Mucosa of rectum (tissue), 2 donors: ENCODE measurements around the gene MICOS13.
"Not testable (repeated sequence)": the region's sequence is repeated elsewhere in the genome, so short reads cannot be mapped to it uniquely, and the experiment has no call there.

Experiments used
- H3K27ac ChIP-seq, 2 donors: one replicate each; pipeline ENCODE4 v1.7.0; 2013; ENCODE audit warnings: inconsistent platforms in 2 of 2, low read depth in 2 of 2, low read length in 2 of 2
- H3K27me3 ChIP-seq, 2 donors: one replicate each; pipeline ENCODE4 v1.7.0; 2013; ENCODE audit warnings: low read length in 2 of 2; ENCODE audit not compliant: control insufficient read depth in 2 of 2, insufficient read depth in 2 of 2
- H3K36me3 ChIP-seq, 2 donors: one replicate each; pipeline ENCODE4 v1.7.0; 2013; ENCODE audit warnings: low read length in 2 of 2; ENCODE audit not compliant: control insufficient read depth in 2 of 2, insufficient read depth in 2 of 2
- H3K4me1 ChIP-seq, 2 donors: one replicate each; pipeline ENCODE4 v1.7.0; 2013; ENCODE audit warnings: low read length in 2 of 2, mild to moderate bottlenecking in 1 of 2; ENCODE audit not compliant: control insufficient read depth in 2 of 2, insufficient read depth in 2 of 2
- H3K4me3 ChIP-seq, 2 donors: one replicate each; pipeline ENCODE4 v1.7.0; 2013; ENCODE audit warnings: low read length in 2 of 2
- H3K9ac ChIP-seq, 2 donors: one replicate each; pipeline ENCODE4 v1.7.0; 2013; ENCODE audit warnings: low read length in 2 of 2, low read depth in 1 of 2, mild to moderate bottlenecking in 1 of 2
- H3K9me3 ChIP-seq, 2 donors: one replicate each; pipeline ENCODE4 v1.7.0; 2013; ENCODE audit warnings: low read length in 2 of 2; ENCODE audit not compliant: control insufficient read depth in 2 of 2
- donor health status: healthy.
- donor health status: Normal muscosa, but diverticular disease.

MICOS13 gene

DNA sequence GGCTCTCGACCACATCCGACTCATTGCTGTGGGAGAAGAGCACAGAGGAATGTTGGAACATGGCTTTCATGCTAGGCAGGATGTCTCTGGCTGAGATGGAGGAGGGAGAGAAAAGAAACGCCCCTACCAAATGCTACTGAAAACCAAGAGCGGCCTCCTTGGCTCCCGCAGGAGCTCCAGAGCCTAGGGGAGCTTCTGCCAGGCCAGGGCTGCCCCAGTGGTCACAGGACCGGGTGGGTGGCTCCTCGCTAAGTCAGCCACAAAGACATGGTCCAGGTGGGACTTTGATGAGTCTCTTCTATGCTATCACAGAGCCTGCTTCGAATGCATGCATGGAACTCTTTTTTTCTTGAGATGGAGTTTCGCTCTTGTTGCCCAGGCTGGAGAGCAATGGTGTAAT lies 32.9 kb upstream of the MICOS13 start:
- H3K27ac ChIP-seq = no peak overlapping the region
- H3K4me1 ChIP-seq = peaks cover 0 to 2% of the 10 kb centered on the region in 2 donors
- H3K27me3 ChIP-seq = no peaks in the 10 kb centered on the region
- H3K9me3 ChIP-seq = no peaks in the 10 kb centered on the region
- H3K4me3 ChIP-seq = no peak overlapping the region
- peaks cover 24 to 35% of the 10 kb centered on the region in 2 donors for H3K36me3 ChIP-seq
- no peak overlapping the region for H3K9ac ChIP-seq

DNA sequence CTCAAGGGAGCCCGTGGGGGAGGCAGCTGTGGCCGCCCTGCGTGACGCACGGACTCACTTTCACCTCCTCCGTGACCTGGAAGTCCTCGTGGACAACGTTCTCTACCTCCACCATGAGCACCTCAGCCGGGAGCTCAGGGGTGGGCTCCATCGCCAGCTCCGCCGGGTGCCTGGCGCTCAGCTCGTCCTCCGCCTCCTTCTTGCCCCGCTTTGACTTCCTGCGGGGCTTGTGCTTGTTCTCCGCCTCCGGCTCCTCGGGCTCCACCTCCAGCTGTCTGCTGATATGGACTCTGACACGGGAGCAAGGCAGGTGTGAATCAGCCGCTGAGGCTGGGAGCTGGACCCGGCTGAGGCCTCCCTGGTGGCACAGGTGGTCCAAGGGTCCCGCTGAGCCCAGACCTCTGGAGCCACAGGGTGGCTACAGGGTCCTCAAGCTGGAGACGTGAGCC lies 31.4 kb upstream of the MICOS13 start:
- Histone ChIP-seq H3K9me3 (no peaks in the 10 kb centered on the region), H3K9ac (no peak overlapping the region), H3K27me3 (no peaks in the 10 kb centered on the region), H3K4me3 (no peak overlapping the region), H3K4me1 (peaks cover 0 to 2% of the 10 kb centered on the region in 2 donors), H3K27ac (no peak overlapping the region), H3K36me3 (peaks cover 36 to 49% of the 10 kb centered on the region in 2 donors)

DNA sequence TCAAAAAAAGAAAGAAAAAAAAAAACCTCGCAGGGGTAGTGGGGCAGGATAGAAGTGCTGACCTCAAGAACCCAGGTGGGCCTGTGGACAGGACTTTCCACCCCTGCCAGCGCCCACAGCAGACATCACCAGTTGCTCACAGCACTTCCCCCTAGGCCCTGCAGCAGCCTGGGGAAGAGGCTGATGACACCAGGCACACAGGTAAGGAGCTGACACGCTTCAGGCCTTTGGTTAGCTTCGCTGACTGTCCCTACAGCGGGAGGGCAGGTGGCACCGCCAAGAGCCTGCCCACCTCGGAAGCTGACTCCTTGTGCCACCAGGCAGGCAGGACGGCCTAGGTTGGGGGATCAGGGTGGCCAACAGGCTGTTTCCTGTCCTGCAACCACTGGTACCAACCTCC lies 30.7 kb upstream of the MICOS13 start:
- H3K27ac ChIP-seq = no peak overlapping the region
- no peak overlapping the region for H3K9ac ChIP-seq
- H3K4me3 ChIP-seq = no peak overlapping the region
- H3K4me1 ChIP-seq = peaks cover 0 to 2% of the 10 kb centered on the region in 2 donors
- H3K36me3 ChIP-seq = peaks cover 40 to 52% of the 10 kb centered on the region in 2 donors
- no peaks in the 10 kb centered on the region for H3K27me3 ChIP-seq
- H3K9me3 ChIP-seq = no peaks in the 10 kb centered on the region

DNA sequence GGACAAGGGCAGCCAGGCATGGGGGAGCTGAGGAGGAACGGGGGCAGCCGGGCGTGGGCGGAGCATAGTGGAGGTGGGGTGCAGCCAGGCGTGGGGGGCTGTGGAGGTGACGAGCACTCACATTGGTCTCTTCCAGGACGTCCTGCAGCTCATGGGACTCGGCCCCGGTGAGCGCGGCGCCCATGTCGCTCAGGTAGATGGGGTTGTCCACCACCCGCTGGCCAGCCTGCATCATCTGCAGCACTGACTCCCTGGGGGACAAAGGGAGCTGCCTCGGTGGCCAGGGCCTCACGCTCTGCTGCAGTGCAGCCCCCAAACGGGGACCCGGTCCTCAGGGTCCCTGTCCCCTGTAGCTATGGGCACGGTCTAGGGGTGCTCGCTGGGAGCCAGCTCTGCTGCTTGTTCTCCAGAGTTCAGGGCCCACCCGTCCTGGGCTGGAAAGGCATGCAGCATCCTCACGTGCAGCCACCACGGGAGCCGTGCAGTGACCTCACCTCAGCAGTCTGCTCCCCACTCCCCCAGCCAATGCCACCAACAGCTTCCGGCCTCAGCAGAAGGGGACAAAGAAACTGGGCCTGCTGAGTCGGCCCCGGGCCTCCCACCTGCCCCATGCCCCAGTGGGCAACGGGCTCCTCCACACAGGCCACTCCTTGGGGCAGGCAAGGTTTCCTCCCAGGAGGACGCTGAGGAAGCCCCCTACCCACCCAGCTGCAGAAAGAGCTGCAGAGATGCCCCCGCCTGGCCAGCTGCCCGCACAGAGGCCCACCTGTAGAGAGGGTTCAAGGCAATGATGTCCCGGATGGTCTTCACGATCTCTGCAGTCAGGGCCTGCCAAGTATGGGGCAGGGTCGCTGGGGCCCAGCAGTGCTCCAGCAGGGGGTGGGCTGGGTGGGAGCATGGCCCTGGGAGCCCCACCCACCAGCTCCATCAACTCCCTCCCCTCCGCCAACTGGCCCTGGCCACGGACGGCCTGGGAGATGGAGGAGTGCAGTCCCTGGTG lies 27.6 kb upstream of the MICOS13 start:
- Histone ChIP-seq H3K27me3 (no peaks in the 10 kb centered on the region), H3K4me3 (no peak overlapping the region), H3K36me3 (peaks cover 57 to 58% of the 10 kb centered on the region in 2 donors), H3K9me3 (no peaks in the 10 kb centered on the region), H3K4me1 (no peaks in the 10 kb centered on the region), H3K27ac (no peak overlapping the region), H3K9ac (no peak overlapping the region)

DNA sequence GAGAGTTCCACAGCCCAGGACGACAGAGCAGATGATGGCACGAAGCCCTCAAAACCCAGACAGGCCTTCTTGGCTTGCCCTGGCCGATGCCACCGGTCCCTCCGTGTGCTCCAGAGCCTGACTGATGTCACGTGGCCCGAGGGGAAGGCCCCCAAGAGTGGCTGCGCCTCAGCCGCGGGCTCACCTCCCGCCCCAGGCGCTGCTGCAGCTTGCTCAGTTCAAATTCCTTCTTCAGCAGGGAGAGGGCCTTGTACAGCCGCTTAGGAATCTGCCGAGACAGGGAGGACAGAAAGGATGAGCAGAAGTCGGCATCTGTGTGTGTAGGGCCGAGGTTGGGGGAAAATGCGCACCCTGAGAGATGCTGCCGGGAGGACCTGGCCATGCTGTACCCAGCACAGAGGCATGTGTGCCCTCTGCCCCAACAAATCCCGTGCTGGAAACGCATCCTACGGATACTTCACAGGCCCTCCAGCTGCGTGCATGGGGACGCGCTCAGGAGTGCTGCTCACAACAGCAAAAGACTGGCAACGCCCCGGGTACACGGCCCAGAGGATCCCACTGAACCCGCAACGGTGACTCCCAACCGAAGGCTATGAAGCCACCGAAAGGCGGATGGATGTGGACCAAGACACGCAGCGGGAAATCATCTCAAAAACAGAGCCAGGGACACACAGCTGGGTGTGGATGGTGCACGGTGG lies 26.7 kb upstream of the MICOS13 start:
- no peaks in the 10 kb centered on the region for H3K4me1 ChIP-seq
- H3K9me3 ChIP-seq = no peaks in the 10 kb centered on the region
- no peak overlapping the region for H3K4me3 ChIP-seq
- H3K9ac ChIP-seq = no peak overlapping the region
- H3K27me3 ChIP-seq = no peaks in the 10 kb centered on the region
- no peak overlapping the region for H3K27ac ChIP-seq
- H3K36me3 ChIP-seq = peaks cover 48 to 51% of the 10 kb centered on the region in 2 donors

DNA sequence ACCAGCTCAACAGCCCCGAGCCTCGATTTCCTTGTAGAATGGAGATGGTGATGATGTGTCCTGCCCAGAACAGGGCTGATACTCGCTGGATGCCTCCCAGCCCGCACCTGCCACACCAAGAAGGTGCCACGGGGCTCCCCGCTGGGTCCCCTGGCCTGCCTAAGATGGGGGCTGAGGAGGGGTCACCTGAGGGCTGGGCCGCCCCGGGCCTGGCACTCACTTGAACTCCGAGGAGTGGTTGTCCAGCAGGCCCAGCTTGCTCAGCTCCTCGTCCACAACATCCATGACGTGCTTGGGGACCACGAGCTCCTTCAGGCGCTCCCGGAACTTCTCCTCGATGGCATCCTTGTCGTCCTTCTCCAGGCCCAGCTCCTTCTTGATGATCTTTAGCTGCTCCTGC lies 25.2 kb upstream of the MICOS13 start:
- no peaks in the 10 kb centered on the region for H3K4me1 ChIP-seq
- no peak overlapping the region for H3K4me3 ChIP-seq
- no peak overlapping the region for H3K27ac ChIP-seq
- H3K9me3 ChIP-seq = no peaks in the 10 kb centered on the region
- no peaks in the 10 kb centered on the region for H3K27me3 ChIP-seq
- peaks cover 36 to 40% of the 10 kb centered on the region in 2 donors for H3K36me3 ChIP-seq
- no peak overlapping the region for H3K9ac ChIP-seq

DNA sequence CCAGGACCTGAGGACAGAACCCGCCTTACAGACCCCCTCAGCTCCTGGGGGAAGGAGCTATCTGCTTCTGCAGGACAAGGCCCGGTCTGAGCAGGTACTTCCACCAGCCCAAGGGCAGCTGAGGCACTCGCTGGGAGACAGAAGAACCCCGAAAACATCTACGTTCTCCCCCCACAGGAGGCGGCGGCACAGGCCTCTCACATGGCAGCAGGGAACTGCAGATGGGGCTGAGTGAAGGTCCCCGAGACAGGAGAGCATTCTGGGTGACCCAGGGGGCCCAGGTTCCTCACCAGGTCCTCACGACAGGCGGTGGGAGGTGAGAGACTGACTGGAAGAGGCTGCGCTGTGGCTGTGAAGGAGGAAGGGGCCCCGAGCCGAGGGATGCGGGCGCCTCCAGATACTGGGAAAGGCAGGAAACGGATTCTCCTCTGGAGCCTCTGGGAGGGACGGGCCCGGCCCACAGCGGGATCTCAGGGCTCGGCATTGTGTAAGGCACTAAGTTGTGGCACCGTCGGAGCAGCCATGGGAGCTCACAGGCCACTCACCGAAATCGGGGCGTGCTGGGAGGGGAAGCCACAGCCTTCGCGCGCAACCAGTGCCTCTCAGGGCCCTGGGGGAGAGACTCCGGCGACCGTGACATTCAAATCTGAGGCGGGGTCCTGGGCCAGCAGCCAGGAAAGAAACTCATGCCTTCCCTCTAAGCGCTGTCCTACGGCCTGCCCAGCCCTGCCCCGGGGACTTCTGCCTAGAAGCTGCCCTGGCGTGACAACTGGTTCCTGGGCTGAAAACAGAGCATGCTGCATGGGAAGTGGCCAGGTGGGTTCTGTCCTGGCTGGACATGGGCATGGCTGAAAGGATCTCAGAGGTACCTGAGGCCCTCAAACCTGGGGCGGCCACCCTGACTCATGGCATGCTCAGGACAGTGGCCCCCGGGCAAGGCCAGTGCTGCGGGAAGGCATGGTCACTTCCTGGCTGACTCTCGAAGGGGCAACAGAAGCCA lies 23.8 kb upstream of the MICOS13 start:
- Histone ChIP-seq H3K9ac (no peak overlapping the region), H3K9me3 (no peaks in the 10 kb centered on the region), H3K4me1 (no peaks in the 10 kb centered on the region), H3K4me3 (no peak overlapping the region), H3K27me3 (no peaks in the 10 kb centered on the region), H3K27ac (no peak overlapping the region), H3K36me3 (peaks cover 33 to 40% of the 10 kb centered on the region in 2 donors)

DNA sequence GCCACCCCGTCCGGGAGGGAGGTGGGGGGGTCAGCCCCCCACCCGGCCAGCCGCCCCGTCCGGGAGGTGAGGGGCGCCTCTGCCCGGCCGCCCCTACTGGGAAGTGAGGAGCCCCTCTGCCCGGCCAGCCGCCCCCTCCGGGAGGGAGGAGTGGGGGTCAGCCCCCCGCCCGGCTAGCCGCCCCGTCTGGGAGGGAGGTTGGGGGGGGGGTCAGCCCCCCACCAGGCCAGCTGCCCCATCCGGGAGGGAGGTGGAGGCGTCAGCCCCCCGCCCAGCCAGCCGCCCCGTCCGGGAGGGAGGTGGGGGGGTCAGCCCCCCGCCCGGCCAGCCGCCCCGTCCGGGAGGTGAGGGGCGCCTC lies 21.7 kb upstream of the MICOS13 start:
- H3K36me3 ChIP-seq = peaks cover 35 to 37% of the 10 kb centered on the region in 2 donors
- H3K4me1 ChIP-seq, H3K4me3 ChIP-seq: not testable (repeated sequence)

DNA sequence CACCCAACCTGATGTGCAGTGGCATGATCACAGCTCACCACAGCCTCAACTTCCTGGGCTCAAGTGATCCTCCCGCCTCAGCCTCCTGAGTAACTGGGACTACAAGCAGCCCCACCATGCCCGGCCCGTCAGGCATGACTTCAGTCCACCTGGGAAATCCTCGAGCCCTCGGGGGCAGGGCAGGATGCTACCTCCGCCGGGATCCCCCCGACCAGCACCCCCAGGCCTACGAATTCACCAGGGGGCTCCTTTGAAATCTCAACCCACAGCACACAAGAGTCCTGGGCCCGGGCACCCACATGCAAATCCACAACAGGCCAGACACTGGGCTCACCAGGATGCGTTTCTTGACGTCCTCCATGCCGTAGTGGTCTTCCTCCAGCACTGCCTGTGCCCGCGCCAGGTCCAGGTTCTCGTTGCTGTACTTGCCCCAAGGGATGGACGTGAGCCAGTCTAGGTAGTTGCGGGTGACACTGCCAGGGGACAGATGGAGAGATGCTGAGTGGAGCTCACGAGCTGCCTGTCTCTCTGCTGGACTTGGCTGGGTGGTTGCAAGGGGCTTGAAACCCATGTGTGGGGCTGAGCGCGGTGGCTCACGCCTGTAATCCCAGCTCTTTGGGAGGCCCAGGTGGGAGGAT lies 20.3 kb upstream of the MICOS13 start:
- Histone ChIP-seq H3K36me3 (peaks cover 34 to 43% of the 10 kb centered on the region in 2 donors), H3K9me3 (no peaks in the 10 kb centered on the region)

More for the DNA sequence above, 21.7 kb upstream of the MICOS13 start:
- not testable (repeated sequence) for H3K9ac ChIP-seq, H3K27me3 ChIP-seq, H3K9me3 ChIP-seq, H3K27ac ChIP-seq

More for the DNA sequence above, 20.3 kb upstream of the MICOS13 start:
- no peaks in the 10 kb centered on the region for H3K27me3 ChIP-seq
- no peak overlapping the region for H3K4me3 ChIP-seq
- H3K27ac ChIP-seq = no peak overlapping the region
- no peaks in the 10 kb centered on the region for H3K4me1 ChIP-seq
- H3K9ac ChIP-seq = no peak overlapping the region
